Measurements from ENCODE around the gene ULK1. TPM values are rescaled to one million over a fixed set of nuclear protein-coding genes. Genes with fewer than 3 reads are reported as not detected.
A peak's percentile ranks its signal among the peaks of the same experiment; 100 is the strongest.

The ULK1 gene
- total RNA-seq, 1 donor from 2014 or later, result 57.4 TPM

DNA sequence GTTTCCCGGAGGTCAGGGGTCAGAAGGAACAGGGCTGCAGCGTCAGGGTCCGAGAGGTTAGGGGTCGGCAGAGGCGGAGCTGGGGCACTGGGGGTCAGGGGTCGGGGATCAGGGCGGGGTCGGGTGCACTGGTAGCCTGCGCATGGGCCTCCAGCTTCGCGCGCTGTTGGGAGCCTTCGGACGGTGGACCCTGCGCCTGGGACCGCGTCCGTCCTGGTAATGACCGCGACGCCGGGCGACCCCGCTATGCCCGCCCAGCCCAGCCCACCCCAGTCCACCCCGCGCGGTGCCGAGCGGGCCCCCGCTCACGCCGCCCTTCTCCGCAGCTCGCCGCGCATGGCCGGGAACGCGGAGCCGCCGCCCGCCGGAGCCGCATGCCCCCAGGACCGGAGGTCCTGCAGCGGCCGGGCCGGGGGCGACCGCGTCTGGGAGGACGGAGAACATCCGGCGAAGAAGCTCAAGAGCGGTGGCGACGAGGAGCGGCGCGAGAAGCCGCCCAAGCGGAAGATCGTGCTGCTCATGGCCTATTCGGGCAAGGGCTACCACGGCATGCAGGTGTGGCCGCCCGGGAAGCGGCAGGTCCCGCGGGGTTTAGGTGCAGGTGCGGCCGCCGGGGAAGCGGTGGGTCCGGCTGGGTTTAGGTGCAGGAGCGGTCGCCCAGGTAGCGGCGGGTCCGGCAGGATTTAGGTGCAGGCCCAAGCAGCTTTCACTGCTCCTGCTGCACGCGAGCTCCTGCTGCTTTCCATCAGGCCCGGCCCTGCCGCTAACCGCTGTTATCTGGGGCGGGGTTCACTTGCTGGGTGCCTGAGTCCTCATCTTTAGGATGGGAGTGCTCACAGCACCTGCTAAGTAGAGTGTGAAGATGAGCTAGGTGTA is 35.4 kb downstream of the ULK1 start:
- Histone ChIP-seq H3K27ac (replicated peaks) (peak overlapping the region; percentile 98), H3K36me3 (peaks cover 34% of the 10 kb centered on the region), H3K27me3 (ENCODE audit: low read depth) (no peaks in the 10 kb centered on the region), H3K4me1 (peaks cover 34% of the 10 kb centered on the region), H3K9me3 (replicated peaks) (no peaks in the 10 kb centered on the region), H3K4me3 (peak overlapping the region; percentile 84)
- no peak for DNase-seq
- intact Hi-C loops (cut with micrococcal nuclease), result no loop called here
- TF ChIP-seq, protein P1, sequence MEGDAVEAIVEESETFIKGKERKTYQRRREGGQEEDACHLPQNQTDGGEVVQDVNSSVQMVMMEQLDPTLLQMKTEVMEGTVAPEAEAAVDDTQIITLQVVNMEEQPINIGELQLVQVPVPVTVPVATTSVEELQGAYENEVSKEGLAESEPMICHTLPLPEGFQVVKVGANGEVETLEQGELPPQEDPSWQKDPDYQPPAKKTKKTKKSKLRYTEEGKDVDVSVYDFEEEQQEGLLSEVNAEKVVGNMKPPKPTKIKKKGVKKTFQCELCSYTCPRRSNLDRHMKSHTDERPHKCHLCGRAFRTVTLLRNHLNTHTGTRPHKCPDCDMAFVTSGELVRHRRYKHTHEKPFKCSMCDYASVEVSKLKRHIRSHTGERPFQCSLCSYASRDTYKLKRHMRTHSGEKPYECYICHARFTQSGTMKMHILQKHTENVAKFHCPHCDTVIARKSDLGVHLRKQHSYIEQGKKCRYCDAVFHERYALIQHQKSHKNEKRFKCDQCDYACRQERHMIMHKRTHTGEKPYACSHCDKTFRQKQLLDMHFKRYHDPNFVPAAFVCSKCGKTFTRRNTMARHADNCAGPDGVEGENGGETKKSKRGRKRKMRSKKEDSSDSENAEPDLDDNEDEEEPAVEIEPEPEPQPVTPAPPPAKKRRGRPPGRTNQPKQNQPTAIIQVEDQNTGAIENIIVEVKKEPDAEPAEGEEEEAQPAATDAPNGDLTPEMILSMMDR (IDR thresholded peaks at IDR 0.05; ENCODE audit: borderline replicate concordance), result no peak

GRCh38 chr12:131930510-131930909 is 36.1 kb downstream of the ULK1 start:
- no peaks in the 10 kb centered on the region for H3K27me3 ChIP-seq (ENCODE audit: low read depth)
- intact Hi-C loops (cut with micrococcal nuclease), result no loop called here

GRCh38 chr12:131933387-131933786 is 39.0 kb downstream of the ULK1 start:
- TF ChIP-seq, protein P1 (IDR thresholded peaks at IDR 0.05; ENCODE audit: borderline replicate concordance), result no peak
- Histone ChIP-seq H3K9me3 (replicated peaks) (no peaks in the 10 kb centered on the region), H3K27ac (replicated peaks) (no peak overlapping the region), H3K27me3 (ENCODE audit: low read depth) (no peaks in the 10 kb centered on the region), H3K4me1 (peaks cover 24% of the 10 kb centered on the region), H3K4me3 (no peak overlapping the region), H3K36me3 (peaks cover 39% of the 10 kb centered on the region)
- no peak for DNase-seq
- intact Hi-C loops (cut with micrococcal nuclease), result no loop called here

More at GRCh38 chr12:131930510-131930909, 36.1 kb downstream of the ULK1 start:
- no peaks in the 10 kb centered on the region for H3K9me3 ChIP-seq (replicated peaks)
- TF ChIP-seq, protein P1 (IDR thresholded peaks at IDR 0.05; ENCODE audit: borderline replicate concordance), result no peak
- no peak for DNase-seq
- H3K36me3 ChIP-seq, result peaks cover 39% of the 10 kb centered on the region
- peak overlapping the region; percentile 84 for H3K4me3 ChIP-seq
- peaks cover 32% of the 10 kb centered on the region for H3K4me1 ChIP-seq
- no peak overlapping the region for H3K27ac ChIP-seq (replicated peaks)

- intact Hi-C loops (cut with micrococcal nuclease), result no loop called here
- no peaks in the 10 kb centered on the region for H3K9me3 ChIP-seq (replicated peaks)
- peaks cover 16% of the 10 kb centered on the region for H3K4me1 ChIP-seq
- no peak overlapping the region for H3K27ac ChIP-seq (replicated peaks)
- no peaks in the 10 kb centered on the region for H3K27me3 ChIP-seq (ENCODE audit: low read depth)
- no peak for DNase-seq
- H3K4me3 ChIP-seq, result no peak overlapping the region
- H3K36me3 ChIP-seq, result peaks cover 46% of the 10 kb centered on the region
- TF ChIP-seq, protein P1 (IDR thresholded peaks at IDR 0.05; ENCODE audit: borderline replicate concordance), result no peak
Measured at GRCh38 chr12:131934535-131934934, 40.1 kb downstream of the ULK1 start.

DNA sequence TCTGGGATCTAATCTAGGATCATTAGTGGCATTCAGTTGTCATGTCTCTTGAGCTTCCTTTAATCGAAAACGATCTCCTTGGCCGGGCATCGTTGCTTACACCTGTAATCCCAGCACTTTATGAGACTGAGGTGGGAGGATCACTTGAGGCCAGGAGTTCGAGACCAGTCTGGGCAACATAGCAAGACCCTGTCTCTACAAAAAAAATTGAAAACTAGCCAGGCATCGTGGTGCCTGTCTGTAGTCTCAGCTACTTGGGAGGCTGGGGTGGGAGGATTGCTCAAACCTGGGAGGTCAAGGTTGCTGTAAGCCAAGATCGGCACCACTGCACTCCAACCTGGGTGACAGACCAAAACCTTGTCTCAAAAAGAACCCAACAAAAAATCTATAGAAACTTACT is 43.7 kb downstream of the ULK1 start:
- H3K27ac ChIP-seq (replicated peaks), result no peak overlapping the region
- H3K4me3 ChIP-seq, result no peak overlapping the region
- intact Hi-C loops (cut with micrococcal nuclease), result no loop called here
- no peaks in the 10 kb centered on the region for H3K4me1 ChIP-seq
- H3K27me3 ChIP-seq (ENCODE audit: low read depth), result no peaks in the 10 kb centered on the region
- no peaks in the 10 kb centered on the region for H3K9me3 ChIP-seq (replicated peaks)
- no peak for DNase-seq
- peaks cover 50% of the 10 kb centered on the region for H3K36me3 ChIP-seq
- TF ChIP-seq, protein P1 (IDR thresholded peaks at IDR 0.05; ENCODE audit: borderline replicate concordance), result no peak

Data from left ventricle myocardium inferior (tissue), 1 donor.